DND-41 (cell line): Measurements from ENCODE around the gene SCRN1.

ENCODE experiments used
- EZH2 ChIP-seq: IDR thresholded peaks from 3 replicates; pipeline ENCODE4 v1.6.1; 2012; ENCODE audit warnings: borderline replicate concordance, low read depth, mild to moderate bottlenecking, moderate library complexity, low read length, inconsistent platforms; ENCODE audit not compliant: severe bottlenecking
- TF ChIP-seq, protein P1 (sequence below): IDR thresholded peaks from 2 replicates; pipeline ENCODE4 v1.5.1; 2012; ENCODE audit warnings: borderline replicate concordance, low read length, moderate library complexity, mild to moderate bottlenecking; ENCODE audit not compliant: poor library complexity, severe bottlenecking; ENCODE audit errors: extremely low read depth

DNA sequence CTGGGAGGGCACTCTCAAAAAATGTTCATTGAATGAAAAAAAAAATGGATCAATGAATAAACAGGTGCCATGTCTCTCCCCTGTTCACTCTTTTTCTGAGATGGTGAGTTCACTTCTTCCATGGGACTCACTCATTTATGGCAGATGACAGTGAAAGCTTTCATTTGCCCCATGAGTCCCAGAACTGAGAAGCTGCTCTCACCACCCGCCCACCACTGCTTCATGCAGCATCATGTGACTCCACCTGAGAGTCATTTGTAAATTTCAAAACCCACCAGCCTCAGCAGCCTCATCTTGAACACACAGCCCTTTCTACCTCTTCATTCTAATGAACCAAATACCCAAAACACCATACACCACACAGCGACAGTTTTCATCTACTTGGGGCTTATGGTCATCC lies 64.9 kb downstream of the SCRN1 start:
- TF ChIP-seq, protein P1, sequence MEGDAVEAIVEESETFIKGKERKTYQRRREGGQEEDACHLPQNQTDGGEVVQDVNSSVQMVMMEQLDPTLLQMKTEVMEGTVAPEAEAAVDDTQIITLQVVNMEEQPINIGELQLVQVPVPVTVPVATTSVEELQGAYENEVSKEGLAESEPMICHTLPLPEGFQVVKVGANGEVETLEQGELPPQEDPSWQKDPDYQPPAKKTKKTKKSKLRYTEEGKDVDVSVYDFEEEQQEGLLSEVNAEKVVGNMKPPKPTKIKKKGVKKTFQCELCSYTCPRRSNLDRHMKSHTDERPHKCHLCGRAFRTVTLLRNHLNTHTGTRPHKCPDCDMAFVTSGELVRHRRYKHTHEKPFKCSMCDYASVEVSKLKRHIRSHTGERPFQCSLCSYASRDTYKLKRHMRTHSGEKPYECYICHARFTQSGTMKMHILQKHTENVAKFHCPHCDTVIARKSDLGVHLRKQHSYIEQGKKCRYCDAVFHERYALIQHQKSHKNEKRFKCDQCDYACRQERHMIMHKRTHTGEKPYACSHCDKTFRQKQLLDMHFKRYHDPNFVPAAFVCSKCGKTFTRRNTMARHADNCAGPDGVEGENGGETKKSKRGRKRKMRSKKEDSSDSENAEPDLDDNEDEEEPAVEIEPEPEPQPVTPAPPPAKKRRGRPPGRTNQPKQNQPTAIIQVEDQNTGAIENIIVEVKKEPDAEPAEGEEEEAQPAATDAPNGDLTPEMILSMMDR = no peak
- no peak for TF ChIP-seq EZH2
